K562 (cell line): ENCODE data around the gene SH3BP2. TPM values are rescaled to one million over a fixed set of nuclear protein-coding genes. Genes with fewer than 3 reads are reported as not detected.

ENCODE experiments used
- CCNT2 ChIP-seq: IDR thresholded peaks from 2 replicates; pipeline ENCODE4 v1.6.1; 2011; ENCODE audit warnings: borderline replicate concordance, low read depth, mild to moderate bottlenecking, moderate library complexity, mixed read lengths, low read length; ENCODE audit not compliant: insufficient read length; ENCODE audit errors: extremely low read depth
- DNMT1 ChIP-seq: fragments of 450-650 bp; IDR thresholded peaks from 2 replicates; pipeline ENCODE4 v1.6.1; 2016; ENCODE audit warnings: antibody characterized with exemption, mild to moderate bottlenecking
- EP400 ChIP-seq: fragments of 450-650 bp; IDR thresholded peaks from 2 replicates; pipeline ENCODE4 v1.6.1; 2017; ENCODE audit warnings: antibody characterized with exemption, mild to moderate bottlenecking, moderate library complexity
- GTF2A2 ChIP-seq: IDR thresholded peaks from 2 replicates; pipeline ENCODE4 v1.6.1; 2016; ENCODE audit warnings: mild to moderate bottlenecking, missing genetic modification characterization, missing compliant biosample characterization
- KDM5B ChIP-seq: fragments of 200-600 bp; sonication (generic); IDR thresholded peaks from 2 replicates; pipeline ENCODE4 v1.6.1; 2012; ENCODE audit warnings: low read depth, mild to moderate bottlenecking, moderate library complexity, low read length, control low read depth, inconsistent platforms; ENCODE audit not compliant: insufficient replicate concordance
- NR4A1 ChIP-seq, 2 experiments: fragments of 250-450 bp in 1 of 2; fragments of 450-650 bp in 1 of 2; sonication (Bioruptor Pico) in 1 of 2; IDR thresholded peaks; 2 replicates each; pipeline versions ENCODE4 v1.4.0 to v1.6.1; 2016 to 2020; ENCODE audit warnings: mild to moderate bottlenecking in 2 of 2, missing compliant biosample characterization in 1 of 2, missing genetic modification characterization in 1 of 2, moderate library complexity in 1 of 2
- PML ChIP-seq: IDR thresholded peaks from 2 replicates; pipeline ENCODE4 v1.6.1; 2012; ENCODE audit warnings: low read length, inconsistent platforms
- SMAD3 ChIP-seq: fragments of 450-650 bp; formaldehyde crosslinking; conservative IDR thresholded peaks from 2 replicates; pipeline ENCODE4 v1.4.0; 2020; ENCODE audit warnings: mild to moderate bottlenecking
- SMARCE1 ChIP-seq: fragments of 450-650 bp; IDR thresholded peaks from 2 replicates; pipeline ENCODE4 v1.7.1; 2016; ENCODE audit warnings: mild to moderate bottlenecking
- ZC3H4 ChIP-seq: sonication (generic); formaldehyde crosslinking; IDR thresholded peaks from 2 replicates; pipeline ENCODE4 v1.9.0; 2021; ENCODE audit warnings: missing genetic modification reagents, borderline replicate concordance
- ZFP36 ChIP-seq: fragments of 150-350 bp; IDR thresholded peaks from 2 replicates; pipeline ENCODE4 v1.6.1; 2018; ENCODE audit warnings: low read length, low read depth; ENCODE audit not compliant: partially characterized antibody
- polyA plus RNA-seq, 8 experiments: library from polyadenylated mRNA; depleted of rRNA in 4 of 8; stranded (reverse) in 5 of 8; unstranded in 3 of 8; fragments of >200 nt; fragmentation: Nextera tagmentation in 2 of 8; fragmentation: Illumina TruSeq in 1 of 8; extraction: Ambion mirVana in 2 of 8; extraction: Trizol in 1 of 8; gene quantifications; 2 replicates each; pipeline versions ENCODE4 v1.2.1 to v1.2.3, GENCODE V29; 2011 to 2014; ENCODE audit warnings: inconsistent platforms in 1 of 8, missing spikeins in 1 of 8
- total RNA-seq, 7 experiments: library from RNA; depleted of rRNA in 6 of 7; stranded (reverse); fragments of >200 nt in 6 of 7; fragmentation: Illumina TruSeq in 2 of 7; extraction: Trizol in 2 of 7; gene quantifications; 2 replicates each; pipeline versions ENCODE4 v1.2.1 to v1.2.3, GENCODE V29; 2011 to 2021; ENCODE audit warnings: low replicate concordance in 1 of 7
- TF ChIP-seq, protein P1 (sequence below): fragments of 250-450 bp; sonication (Bioruptor Pico); IDR thresholded peaks from 2 replicates; pipeline ENCODE4 v1.8.0; 2022; ENCODE audit warnings: moderate library complexity, mild to moderate bottlenecking, inconsistent platforms
- TF ChIP-seq, protein P2 (sequence below): fragments of 250-450 bp; sonication (Bioruptor Pico); IDR thresholded peaks from 2 replicates; pipeline ENCODE4 v1.5.0; 2020; ENCODE audit warnings: mild to moderate bottlenecking, borderline replicate concordance
- TF ChIP-seq, protein P3 (sequence below): fragments of 250-450 bp; sonication (Bioruptor Pico); IDR thresholded peaks from 2 replicates; pipeline ENCODE4 v1.5.0; 2021; ENCODE audit warnings: mild to moderate bottlenecking, moderate library complexity
- TF ChIP-seq, protein P4 (sequence below): sonication (generic); formaldehyde crosslinking; IDR thresholded peaks from 2 replicates; pipeline ENCODE4 v1.8.1; 2022; ENCODE audit warnings: missing genetic modification reagents
- TF ChIP-seq, protein P5 (sequence below): fragments of 450-650 bp; IDR thresholded peaks from 2 replicates; pipeline ENCODE4 v1.6.1; 2018; ENCODE audit warnings: mild to moderate bottlenecking, low read depth; ENCODE audit not compliant: partially characterized antibody

Gene SH3BP2
- total and polyA plus RNA-seq, 9 of the 15 experiments (the other 6 are each of a cell fraction or from before 2014, with no cell fraction given): 0.34 to 16.0 (median 5.1) TPM

DNA sequence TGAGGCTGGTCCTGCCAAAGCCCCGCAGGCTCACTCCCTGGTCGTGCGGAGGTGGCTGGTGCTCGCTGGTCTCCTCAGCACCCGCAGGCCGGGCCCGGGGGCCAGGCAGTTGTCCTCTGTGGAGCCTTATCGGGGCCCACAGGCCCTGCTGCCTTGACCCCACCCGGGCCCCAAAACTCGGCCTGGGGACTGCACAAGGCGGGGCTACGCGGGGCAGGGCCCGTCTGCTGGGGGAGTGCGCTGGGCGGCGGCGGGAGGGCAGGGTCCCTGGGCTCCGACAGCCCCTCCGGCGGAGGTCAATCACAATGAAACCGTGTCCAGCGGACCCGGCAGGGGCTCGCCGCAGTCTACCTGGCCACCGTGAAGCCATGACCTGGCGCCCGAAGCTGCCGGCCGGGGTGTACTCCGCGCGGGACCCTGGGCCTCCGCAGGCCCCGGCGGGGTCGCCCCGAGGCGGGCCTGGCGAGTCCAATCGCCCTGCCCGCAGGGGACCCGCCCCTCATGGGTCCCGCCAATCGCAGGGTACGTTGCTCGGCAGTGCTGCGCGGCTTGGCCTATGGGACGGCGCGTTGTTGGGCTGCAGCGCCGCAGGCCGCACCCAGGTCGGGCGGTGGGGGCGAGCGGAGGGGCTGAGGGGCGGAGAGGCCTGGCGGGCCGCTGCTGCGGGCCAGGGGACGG is 50.5 kb downstream of the SH3BP2 start, which contains the start of gene ADD1 (continued):
- TF ChIP-seq, protein P1, sequence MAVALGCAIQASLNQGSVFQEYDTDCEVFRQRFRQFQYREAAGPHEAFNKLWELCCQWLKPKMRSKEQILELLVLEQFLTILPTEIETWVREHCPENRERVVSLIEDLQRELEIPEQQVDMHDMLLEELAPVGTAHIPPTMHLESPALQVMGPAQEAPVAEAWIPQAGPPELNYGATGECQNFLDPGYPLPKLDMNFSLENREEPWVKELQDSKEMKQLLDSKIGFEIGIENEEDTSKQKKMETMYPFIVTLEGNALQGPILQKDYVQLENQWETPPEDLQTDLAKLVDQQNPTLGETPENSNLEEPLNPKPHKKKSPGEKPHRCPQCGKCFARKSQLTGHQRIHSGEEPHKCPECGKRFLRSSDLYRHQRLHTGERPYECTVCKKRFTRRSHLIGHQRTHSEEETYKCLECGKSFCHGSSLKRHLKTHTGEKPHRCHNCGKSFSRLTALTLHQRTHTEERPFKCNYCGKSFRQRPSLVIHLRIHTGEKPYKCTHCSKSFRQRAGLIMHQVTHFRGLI: no peak
- no peak; the same call in 1 of the 2 replicates for TF ChIP-seq PML
- TF ChIP-seq SMARCE1: peak; percentile 19; the same call in 1 of the 2 replicates
- no peak for TF ChIP-seq NR4A1 (CRISPR knock-in tag; IDR thresholded peaks at IDR 0.05)
- 0 out of 2 replicates have a peak, but pooled peaks have one; percentile 34 for TF ChIP-seq NR4A1 (tag; IDR thresholded peaks at IDR 0.05)
- TF ChIP-seq ZC3H4 (CRISPR knock-in tag): no peak
- TF ChIP-seq KDM5B: peak; percentile 88
- TF ChIP-seq, protein P2, sequence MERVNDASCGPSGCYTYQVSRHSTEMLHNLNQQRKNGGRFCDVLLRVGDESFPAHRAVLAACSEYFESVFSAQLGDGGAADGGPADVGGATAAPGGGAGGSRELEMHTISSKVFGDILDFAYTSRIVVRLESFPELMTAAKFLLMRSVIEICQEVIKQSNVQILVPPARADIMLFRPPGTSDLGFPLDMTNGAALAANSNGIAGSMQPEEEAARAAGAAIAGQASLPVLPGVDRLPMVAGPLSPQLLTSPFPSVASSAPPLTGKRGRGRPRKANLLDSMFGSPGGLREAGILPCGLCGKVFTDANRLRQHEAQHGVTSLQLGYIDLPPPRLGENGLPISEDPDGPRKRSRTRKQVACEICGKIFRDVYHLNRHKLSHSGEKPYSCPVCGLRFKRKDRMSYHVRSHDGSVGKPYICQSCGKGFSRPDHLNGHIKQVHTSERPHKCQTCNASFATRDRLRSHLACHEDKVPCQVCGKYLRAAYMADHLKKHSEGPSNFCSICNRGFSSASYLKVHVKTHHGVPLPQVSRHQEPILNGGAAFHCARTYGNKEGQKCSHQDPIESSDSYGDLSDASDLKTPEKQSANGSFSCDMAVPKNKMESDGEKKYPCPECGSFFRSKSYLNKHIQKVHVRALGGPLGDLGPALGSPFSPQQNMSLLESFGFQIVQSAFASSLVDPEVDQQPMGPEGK (CRISPR knock-in tag): no peak
- TF ChIP-seq, protein P3, sequence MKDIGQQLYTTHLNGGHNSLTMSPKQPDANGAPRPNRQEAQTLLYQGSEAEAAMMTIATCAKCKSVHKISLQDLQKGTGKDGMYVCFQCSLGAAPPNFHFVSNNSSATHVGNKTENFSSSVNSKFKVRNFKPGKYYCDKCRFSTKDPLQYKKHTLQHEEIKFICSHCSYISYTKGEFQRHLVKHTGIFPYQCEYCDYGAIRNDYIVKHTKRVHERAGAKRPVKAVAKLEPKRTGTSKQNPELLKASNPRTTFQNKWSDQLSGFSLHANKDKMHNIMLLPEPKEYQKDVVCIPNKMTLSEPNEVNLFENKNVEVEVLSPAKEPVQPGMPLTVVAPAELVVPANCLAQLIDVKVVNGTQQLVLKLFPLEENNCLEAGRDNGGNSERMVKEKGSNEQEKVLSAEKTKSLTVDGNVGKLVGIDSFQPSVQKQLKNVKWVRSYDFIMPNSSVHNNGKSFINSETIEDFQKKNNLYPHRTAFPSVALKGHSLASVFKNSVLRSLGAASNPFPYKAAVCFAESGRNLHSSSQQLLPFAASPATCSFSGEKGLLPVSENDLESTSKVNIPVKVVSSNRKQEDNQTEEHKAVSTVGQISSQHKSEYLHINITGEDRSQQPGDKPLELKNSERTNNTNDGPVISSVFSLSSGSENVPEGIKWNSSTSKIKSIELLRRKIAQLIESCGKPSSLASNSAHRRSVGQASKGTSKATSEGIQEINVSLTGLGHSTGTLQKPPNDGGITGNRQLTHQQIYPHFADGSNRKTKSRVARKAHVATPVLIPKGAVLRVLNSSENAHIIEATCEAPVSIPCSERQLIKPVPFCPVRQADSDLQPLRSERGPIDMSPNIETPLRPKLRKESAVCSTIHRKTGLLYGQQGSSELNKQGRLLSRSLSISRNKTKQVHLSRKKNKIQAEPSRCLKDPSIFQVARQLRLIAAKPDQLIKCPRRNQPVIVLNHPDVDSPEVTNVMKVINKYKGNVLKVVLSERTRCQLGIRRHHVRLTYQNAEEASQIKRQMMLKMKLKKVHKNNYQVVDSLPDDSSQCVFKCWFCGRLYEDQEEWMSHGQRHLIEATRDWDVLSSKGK (CRISPR knock-in tag): no peak
- peak; percentile 68; the same call in 1 of the 2 replicates for TF ChIP-seq EP400
- TF ChIP-seq, protein P4, sequence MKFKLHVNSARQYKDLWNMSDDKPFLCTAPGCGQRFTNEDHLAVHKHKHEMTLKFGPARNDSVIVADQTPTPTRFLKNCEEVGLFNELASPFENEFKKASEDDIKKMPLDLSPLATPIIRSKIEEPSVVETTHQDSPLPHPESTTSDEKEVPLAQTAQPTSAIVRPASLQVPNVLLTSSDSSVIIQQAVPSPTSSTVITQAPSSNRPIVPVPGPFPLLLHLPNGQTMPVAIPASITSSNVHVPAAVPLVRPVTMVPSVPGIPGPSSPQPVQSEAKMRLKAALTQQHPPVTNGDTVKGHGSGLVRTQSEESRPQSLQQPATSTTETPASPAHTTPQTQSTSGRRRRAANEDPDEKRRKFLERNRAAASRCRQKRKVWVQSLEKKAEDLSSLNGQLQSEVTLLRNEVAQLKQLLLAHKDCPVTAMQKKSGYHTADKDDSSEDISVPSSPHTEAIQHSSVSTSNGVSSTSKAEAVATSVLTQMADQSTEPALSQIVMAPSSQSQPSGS (CRISPR knock-in tag): no peak
- no peak for TF ChIP-seq ZFP36
- no peak for TF ChIP-seq DNMT1
- TF ChIP-seq, protein P5, sequence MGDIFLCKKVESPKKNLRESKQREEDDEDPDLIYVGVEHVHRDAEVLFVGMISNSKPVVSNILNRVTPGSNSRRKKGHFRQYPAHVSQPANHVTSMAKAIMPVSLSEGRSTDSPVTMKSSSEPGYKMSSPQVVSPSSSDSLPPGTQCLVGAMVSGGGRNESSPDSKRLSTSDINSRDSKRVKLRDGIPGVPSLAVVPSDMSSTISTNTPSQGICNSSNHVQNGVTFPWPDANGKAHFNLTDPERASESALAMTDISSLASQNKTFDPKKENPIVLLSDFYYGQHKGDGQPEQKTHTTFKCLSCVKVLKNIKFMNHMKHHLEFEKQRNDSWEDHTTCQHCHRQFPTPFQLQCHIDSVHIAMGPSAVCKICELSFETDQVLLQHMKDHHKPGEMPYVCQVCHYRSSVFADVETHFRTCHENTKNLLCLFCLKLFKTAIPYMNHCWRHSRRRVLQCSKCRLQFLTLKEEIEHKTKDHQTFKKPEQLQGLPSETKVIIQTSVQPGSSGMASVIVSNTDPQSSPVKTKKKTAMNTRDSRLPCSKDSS: no peak
- TF ChIP-seq SMAD3 (CRISPR knock-in tag): no peak
- TF ChIP-seq CCNT2: peak; percentile 93
- no peak for TF ChIP-seq GTF2A2 (tag)
